Measurements from ENCODE around the gene IGF2BP2.

The IGF2BP2 gene

GRCh38 chr3:185594073-185594472 is 230.8 kb downstream of the IGF2BP2 start:
- DNase-seq (ENCODE audit: insufficient read length, low spot score): no peak
- TF ChIP-seq TAF1 (IDR thresholded peaks at IDR 0.05; ENCODE audit: low read depth, low read length) (no peak), PAX5 (IDR thresholded peaks at IDR 0.05; ENCODE audit: insufficient read depth, low read length, severe bottlenecking) (no peak), POLR2AphosphoS5 (IDR thresholded peaks at IDR 0.05; ENCODE audit: low read depth, low read length) (no peak), SPI1 (IDR thresholded peaks at IDR 0.05; ENCODE audit: low read depth, low read length) (no peak), POU2F2 (IDR thresholded peaks at IDR 0.05; ENCODE audit: low read depth, low read length) (no peak), POLR2A (IDR thresholded peaks at IDR 0.05; ENCODE audit: low read depth, low read length) (no peak)
- FAIRE-seq: no peak

Data from GM12891 (cell line).